NCI-H1048 (cell line): Measurements from ENCODE around the gene ARL4A.
"Not testable (repeated sequence)": the region's sequence is repeated elsewhere in the genome, so short reads cannot be mapped to it uniquely, and the experiment has no call there.

Experiments
- DNase-seq: peaks from one replicate; lab custom pipeline; 2025; lab: John Stamatoyannopoulos, UW

Gene ARL4A

GRCh38 chr7:12670000-12670729 is 17.3 kb upstream of the ARL4A start:
- DNase-seq: no peak

- DNase-seq: no peak
Measured at GRCh38 chr7:12670743-12671520, 16.5 kb upstream of the ARL4A start.

- not testable (repeated sequence) for DNase-seq
Measured at GRCh38 chr7:12673436-12673835, 14.0 kb upstream of the ARL4A start.

- no peak for DNase-seq
Measured at GRCh38 chr7:12674053-12674452, 13.4 kb upstream of the ARL4A start.

- no peak for DNase-seq
Measured at GRCh38 chr7:12674861-12675260, 12.6 kb upstream of the ARL4A start.

- DNase-seq: no peak
Measured at GRCh38 chr7:12683678-12684585, 3.5 kb upstream of the ARL4A start.

GRCh38 chr7:12684733-12685132 is 2.7 kb upstream of the ARL4A start:
- no peak for DNase-seq

- no peak for DNase-seq
Measured at GRCh38 chr7:12685550-12685949, 1.9 kb upstream of the ARL4A start.

- peak; percentile 71 for DNase-seq
Measured at GRCh38 chr7:12686234-12686890, 1.1 kb upstream of the ARL4A start.

- no peak for DNase-seq
Measured at GRCh38 chr7:12687718-12688171, 312 bp downstream of the ARL4A start.

- not testable (repeated sequence) for DNase-seq
Measured at GRCh38 chr7:12688485-12689170, 1.2 kb downstream of the ARL4A start.

GRCh38 chr7:12689451-12689850 is 2.0 kb downstream of the ARL4A start:
- no peak for DNase-seq

GRCh38 chr7:12690041-12690878 is 2.8 kb downstream of the ARL4A start:
- DNase-seq: no peak

GRCh38 chr7:12691388-12691787 is 4.0 kb downstream of the ARL4A start:
- not testable (repeated sequence) for DNase-seq

- DNase-seq: no peak
Measured at GRCh38 chr7:12692035-12692434, 4.6 kb downstream of the ARL4A start.

- no peak for DNase-seq
Measured at GRCh38 chr7:12692479-12693259, 5.2 kb downstream of the ARL4A start.

GRCh38 chr7:12694817-12695216 is 7.4 kb downstream of the ARL4A start:
- no peak for DNase-seq

- no peak for DNase-seq
Measured at GRCh38 chr7:12695965-12696364, 8.5 kb downstream of the ARL4A start.

- no peak for DNase-seq
Measured at GRCh38 chr7:12699299-12699698, 11.9 kb downstream of the ARL4A start.
